A549 (cell line): Measurements from ENCODE around the gene MMP24. TPM values are rescaled to one million over a fixed set of nuclear protein-coding genes. Genes with fewer than 3 reads are reported as not detected.
A peak's percentile ranks its signal among the peaks of the same experiment; 100 is the strongest.

ENCODE experiments used
- ATAC-seq, 2 experiments: fragments of 200-7000 bp in 1 of 2; fragments of >200 bp in 1 of 2; cut with Nextera tagmentation in 1 of 2; cut with Tn5 transposase in 1 of 2; 3 replicates each; pipeline versions ENCODE4 v1.8.0 to v1.9.1; 2018 to 2020; ENCODE audit warnings: mild to moderate bottlenecking in 1 of 2, moderate library complexity in 1 of 2
- CTCF ChIA-PET: fragments of 300-600 bp; sonication (Branson Sonifier 250); formaldehyde crosslinking; extraction: SDS; loops from one replicate; lab custom pipeline; 2021; ENCODE audit warnings: antibody characterized with exemption, inconsistent platforms; lab: Yijun Ruan, JAX
- POLR2A ChIA-PET: fragments of 350-600 bp; formaldehyde crosslinking; extraction: SDS; loops from one replicate; lab custom pipeline; 2021; ENCODE audit warnings: antibody characterized with exemption, inconsistent platforms; lab: Yijun Ruan, JAX
- DNase-seq, 2 experiments: peaks; one replicate each; pipeline versions ENCODE4 v3.0.0 to v3.0.0-alpha.2; 2011 to 2016; ENCODE audit warnings: low read depth in 1 of 2, low spot score in 1 of 2
- FAIRE-seq: peaks from 2 replicates; lab custom pipeline; 2011; peaks lifted over from hg19 to GRCh38; lab: Jason Lieb, UNC
- H3K27ac ChIP-seq, 2 experiments: fragments of >200 bp; sonication (Bioruptor Twin); formaldehyde crosslinking; 3 replicates each; pipeline ENCODE4 v1.5.1; 2016 to 2017
- H3K4me1 ChIP-seq: fragments of >200 bp; sonication (Bioruptor Twin); formaldehyde crosslinking; 3 replicates; pipeline ENCODE4 v1.6.1; 2016
- H3K4me2 ChIP-seq: fragments of >200 bp; sonication (Bioruptor Twin); formaldehyde crosslinking; 3 replicates; pipeline ENCODE4 v1.6.1; 2016
- H3K4me3 ChIP-seq: fragments of >200 bp; sonication (Bioruptor Twin); formaldehyde crosslinking; 3 replicates; pipeline ENCODE4 v1.5.1; 2016
- H3K9me3 ChIP-seq: fragments of >200 bp; sonication (Bioruptor Twin); formaldehyde crosslinking; 3 replicates; pipeline ENCODE4 v1.6.1; 2016
- POLR2A ChIP-seq: IDR thresholded peaks from 2 replicates; pipeline ENCODE4 v1.6.1; 2012; ENCODE audit warnings: mild to moderate bottlenecking, low read length
- WGBS: methylation state at CpG from one replicate; pipeline ENCODE4 v1.1.6; 2017; ENCODE audit errors: missing lambda C conversion rate; 5-methylcytosine and 5-hydroxymethylcytosine counted together
- polyA plus RNA-seq, 4 experiments: library from polyadenylated mRNA; depleted of rRNA in 3 of 4; stranded (reverse); fragments of >200 nt; fragmentation: RNase III in 1 of 4; extraction: RNeasy Plus Mini Kit Qiagen cat#74134 plus additional on column Dnase treatment in 1 of 4; gene quantifications; 2 replicates in 3 of 4; 3 replicates in 1 of 4; pipeline ENCODE4 v1.2.3, GENCODE V29; 2011 to 2017
- small RNA-seq, 6 experiments: library from RNA; depleted of rRNA; stranded (forward); fragments of <200 nt; gene quantifications; one replicate each; pipeline ENCODE3, GENCODE V24; 2012

Gene MMP24
- polyA plus RNA-seq, 2 of the 4 experiments (the other 2 are of a cell fraction): 21.3 to 33.3 TPM

GRCh38 chr20:35326021-35326739, 99.7 kb downstream of the MMP24 start:
- Histone ChIP-seq H3K9me3 (no peaks in the 10 kb centered on the region), H3K4me3 (no peak overlapping the region), H3K4me2 (peak overlapping the region; percentile 67), H3K4me1 (peaks cover 47% of the 10 kb centered on the region)
- POLR2A ChIA-PET: no interaction called here
- ATAC-seq (peak in 1 of 2 experiments; percentile 12; a peak in 1 of 6 replicates), DNase-seq (no peak)
- no peak for TF ChIP-seq POLR2A
- TF ChIP-seq, all 56 proteins: peak for 0
- CTCF ChIA-PET: interaction anchor here (6.1 to 10.2 kb wide), 3 partner anchors 18 to 22 kb away, joined by 32 to 157 read pairs (median 144); no protein-coding TSS in a partner anchor
- peak overlapping the region; percentile 77 to 82 for H3K27ac ChIP-seq
- WGBS: 79% methylated on average over 11 of the region's 11 CpGs
- FAIRE-seq: no peak

Small RNA genes within 50 kb of the gene (small RNA-seq; reads per million reads assigned to genes)
- gene MT1P3 (0 reads per million in 6 experiments), gene RNA5SP483 (0 to 0.52 (median 0) reads per million in 6 experiments)

Other genes starting within 250 kb of the MMP24 start
- 55.3 and 64.6 TPM in 2 replicates for gene TRPC4AP, start 133.9 kb upstream of the MMP24 start, polyA plus RNA-seq (2011; rRNA removed)
- 49.5 to 51.4 TPM (median 50.7 TPM) in 3 replicates for gene TRPC4AP, start 133.9 kb upstream of the MMP24 start, polyA plus RNA-seq (2017; fragmentation: RNase III; extraction: RNeasy Plus Mini Kit Qiagen cat#74134 plus additional on column Dnase treatment)
- gene EDEM2, start 79.4 kb upstream of the MMP24 start, polyA plus RNA-seq (2011; rRNA removed): 41.2 and 41.6 TPM in 2 replicates
- 48.9 to 52.0 TPM (median 51.2 TPM) in 3 replicates for gene EDEM2, start 79.4 kb upstream of the MMP24 start, polyA plus RNA-seq (2017; fragmentation: RNase III; extraction: RNeasy Plus Mini Kit Qiagen cat#74134 plus additional on column Dnase treatment)
- gene PROCR, start 54.6 kb upstream of the MMP24 start, polyA plus RNA-seq (2011; rRNA removed): 123 and 127 TPM in 2 replicates
- 132 to 149 TPM (median 134 TPM) in 3 replicates for gene PROCR, start 54.6 kb upstream of the MMP24 start, polyA plus RNA-seq (2017; fragmentation: RNase III; extraction: RNeasy Plus Mini Kit Qiagen cat#74134 plus additional on column Dnase treatment)
- gene MMP24OS, start 51.4 kb downstream of the MMP24 start, polyA plus RNA-seq (2011; rRNA removed): 13.6 and 17.2 TPM in 2 replicates
- 34.0 to 45.6 TPM (median 40.5 TPM) in 3 replicates for gene MMP24OS, start 51.4 kb downstream of the MMP24 start, polyA plus RNA-seq (2017; fragmentation: RNase III; extraction: RNeasy Plus Mini Kit Qiagen cat#74134 plus additional on column Dnase treatment)
- 184 and 204 TPM in 2 replicates for gene EIF6, start 58.1 kb downstream of the MMP24 start, polyA plus RNA-seq (2011; rRNA removed)
- gene EIF6, start 58.1 kb downstream of the MMP24 start, polyA plus RNA-seq (2017; fragmentation: RNase III; extraction: RNeasy Plus Mini Kit Qiagen cat#74134 plus additional on column Dnase treatment): 292 to 337 TPM (median 294 TPM) in 3 replicates
- gene FAM83C, start 65.7 kb downstream of the MMP24 start, polyA plus RNA-seq (2011; rRNA removed): not detected in 2 replicates
- 0.03 TPM in 1 of 3 replicates, not detected in the others for gene FAM83C, start 65.7 kb downstream of the MMP24 start, polyA plus RNA-seq (2017; fragmentation: RNase III; extraction: RNeasy Plus Mini Kit Qiagen cat#74134 plus additional on column Dnase treatment)
- 38.6 and 43.8 TPM in 2 replicates for gene UQCC1, start 185.3 kb downstream of the MMP24 start, polyA plus RNA-seq (2011; rRNA removed)
- 41.4 to 47.5 TPM (median 43.5 TPM) in 3 replicates for gene UQCC1, start 185.3 kb downstream of the MMP24 start, polyA plus RNA-seq (2017; fragmentation: RNase III; extraction: RNeasy Plus Mini Kit Qiagen cat#74134 plus additional on column Dnase treatment)
- not detected in 2 replicates for gene GDF5, start 211.5 kb downstream of the MMP24 start, polyA plus RNA-seq (2011; rRNA removed)
- not detected in 3 replicates for gene GDF5, start 211.5 kb downstream of the MMP24 start, polyA plus RNA-seq (2017; fragmentation: RNase III; extraction: RNeasy Plus Mini Kit Qiagen cat#74134 plus additional on column Dnase treatment)
- 13.8 and 16.2 TPM in 2 replicates for gene CEP250, start 228.9 kb downstream of the MMP24 start, polyA plus RNA-seq (2011; rRNA removed)
- gene CEP250, start 228.9 kb downstream of the MMP24 start, polyA plus RNA-seq (2017; fragmentation: RNase III; extraction: RNeasy Plus Mini Kit Qiagen cat#74134 plus additional on column Dnase treatment): 19.6 to 20.7 TPM (median 20.5 TPM) in 3 replicates